K562 (cell line): Measurements from ENCODE around the gene MYCN. TPM values are rescaled to one million over a fixed set of nuclear protein-coding genes. Genes with fewer than 3 reads are reported as not detected.

Experiments
- ATAC-seq: fragments of 200-7000 bp; cut with Tn5 transposase; 3 replicates; pipeline ENCODE4 v1.9.1; 2020; ENCODE audit warnings: moderate library complexity
- BruUV-seq: library from RNA; stranded (reverse); fragments of 400-500 nt; replicated peaks from 2 replicates; lab custom pipeline; 2021; lab: Mats Ljungman, UMichigan
- CTCF ChIA-PET: fragments of 300-600 bp; formaldehyde crosslinking; extraction: SDS; loops from one replicate; lab custom pipeline; 2021; ENCODE audit warnings: low intra/inter-chr PET ratio; lab: Yijun Ruan, JAX
- POLR2A ChIA-PET: fragments of 300-600, 350-650 bp; sonication (Branson Sonifier 250); formaldehyde crosslinking; extraction: SDS; loops from one replicate; lab custom pipeline; 2021; ENCODE audit warnings: antibody characterized with exemption, inconsistent platforms; lab: Yijun Ruan, JAX
- DNase-seq, 4 experiments: peaks; one replicate each; pipeline versions ENCODE4 v3.0.0 to v3.0.0-alpha.2; 2011 to 2018; ENCODE audit warnings: low spot score in 3 of 4, mixed read lengths in 3 of 4; ENCODE audit errors: extremely low read depth in 1 of 4
- FAIRE-seq: peaks from 2 replicates; lab custom pipeline; 2011; peaks lifted over from hg19 to GRCh38; lab: Jason Lieb, UNC
- H2AFZ ChIP-seq: 2 replicates; pipeline ENCODE4 v1.6.0; 2011; ENCODE audit warnings: low read depth, low read length, control low read depth, inconsistent platforms
- H3K27ac ChIP-seq: fragments of 200-600 bp; 3 replicates; pipeline ENCODE4 v1.8.0; 2011; ENCODE audit warnings: low read depth, mild to moderate bottlenecking, control low read depth, inconsistent platforms, low read length, moderate library complexity, mixed read lengths; ENCODE audit errors: extremely low read depth
- H3K27me3 ChIP-seq, 2 experiments: fragments of 300-600 bp in 1 of 2; 2 replicates in 1 of 2; 3 replicates in 1 of 2; pipeline versions ENCODE4 v1.6.0 to v1.8.0; 2011; ENCODE audit warnings: inconsistent platforms in 2 of 2, low read length in 2 of 2, mild to moderate bottlenecking in 1 of 2, mixed read lengths in 1 of 2, moderate library complexity in 1 of 2; ENCODE audit not compliant: control insufficient read depth in 2 of 2, insufficient read depth in 2 of 2
- H3K36me3 ChIP-seq: fragments of 300-600 bp; 3 replicates; pipeline ENCODE4 v1.8.0; 2011; ENCODE audit warnings: mild to moderate bottlenecking, low read length, inconsistent platforms; ENCODE audit not compliant: control insufficient read depth, insufficient read depth
- H3K4me1 ChIP-seq, 2 experiments: fragments of 200-600 bp in 1 of 2; replicated peaks in 1 of 2; 2 replicates in 1 of 2; 3 replicates in 1 of 2; pipeline versions ENCODE4 v1.5.1 to v1.8.0; 2011; ENCODE audit warnings: inconsistent platforms in 2 of 2, low read length in 2 of 2, mild to moderate bottlenecking in 1 of 2, mixed read lengths in 1 of 2, moderate library complexity in 1 of 2; ENCODE audit not compliant: control insufficient read depth in 2 of 2, insufficient read depth in 2 of 2
- H3K4me2 ChIP-seq: 2 replicates; pipeline ENCODE4 v1.6.1; 2011; ENCODE audit warnings: low read length, control low read depth, inconsistent platforms, mixed read lengths; ENCODE audit not compliant: insufficient read depth
- H3K4me3 ChIP-seq: fragments of 200-600 bp; sonication (generic), shearing (Covaris generic); 2 replicates; pipeline ENCODE4 v1.5.1; 2016; ENCODE audit warnings: control low read depth, inconsistent platforms
- H3K79me2 ChIP-seq: fragments of 200-600 bp; 3 replicates; pipeline ENCODE4 v1.8.0; 2011; ENCODE audit warnings: low read length, inconsistent platforms; ENCODE audit not compliant: control insufficient read depth, insufficient read depth
- H3K9ac ChIP-seq, 2 experiments: 2 replicates each; pipeline versions ENCODE4 v1.6.0 to v1.6.1; 2011; ENCODE audit warnings: low read depth in 2 of 2, low read length in 2 of 2, control low read depth in 1 of 2, inconsistent platforms in 1 of 2, mild to moderate bottlenecking in 1 of 2, mixed read lengths in 1 of 2; ENCODE audit not compliant: insufficient read depth in 1 of 2
- H3K9me1 ChIP-seq: one replicate; pipeline ENCODE4 v1.6.0; 2011; ENCODE audit warnings: inconsistent platforms, mild to moderate bottlenecking, low read length, moderate library complexity; ENCODE audit not compliant: control insufficient read depth, insufficient read depth
- H3K9me3 ChIP-seq: replicated peaks from 2 replicates; pipeline ENCODE4 v1.5.1; 2011; ENCODE audit warnings: low read depth, low read length, inconsistent platforms; ENCODE audit not compliant: control insufficient read depth, insufficient read depth
- H4K20me1 ChIP-seq: replicated peaks from 2 replicates; pipeline ENCODE4 v1.6.1; 2011; ENCODE audit warnings: low read length, inconsistent platforms, mixed read lengths; ENCODE audit not compliant: control insufficient read depth, insufficient read depth
- BRF1 ChIP-seq: IDR thresholded peaks from 3 replicates; pipeline ENCODE4 v1.6.1; 2011; ENCODE audit warnings: borderline replicate concordance, mild to moderate bottlenecking; ENCODE audit not compliant: insufficient read length; ENCODE audit errors: extremely low read depth
- CXXC5 ChIP-seq: fragments of 250-450 bp; sonication (Bioruptor Pico); IDR thresholded peaks from 2 replicates; pipeline ENCODE4 v1.8.0; 2022; ENCODE audit warnings: inconsistent platforms, mild to moderate bottlenecking, moderate library complexity
- E2F5 ChIP-seq: sonication (generic); formaldehyde crosslinking; IDR thresholded peaks from 2 replicates; pipeline ENCODE4 v1.8.0; 2022; ENCODE audit warnings: mild to moderate bottlenecking, missing genetic modification reagents
- GTF2A2 ChIP-seq: IDR thresholded peaks from 2 replicates; pipeline ENCODE4 v1.6.1; 2016; ENCODE audit warnings: mild to moderate bottlenecking, missing genetic modification characterization, missing compliant biosample characterization
- HDAC1 ChIP-seq, 2 experiments: fragments of 450-650 bp; IDR thresholded peaks; 2 replicates each; pipeline ENCODE4 v1.6.1; 2016 to 2017; ENCODE audit warnings: inconsistent platforms in 1 of 2, mild to moderate bottlenecking in 1 of 2, moderate library complexity in 1 of 2
- KDM5B ChIP-seq: fragments of 200-600 bp; sonication (generic); IDR thresholded peaks from 2 replicates; pipeline ENCODE4 v1.6.1; 2012; ENCODE audit warnings: low read depth, mild to moderate bottlenecking, moderate library complexity, low read length, control low read depth, inconsistent platforms; ENCODE audit not compliant: insufficient replicate concordance
- LARP7 ChIP-seq: fragments of 450-650 bp; IDR thresholded peaks from 2 replicates; pipeline ENCODE4 v1.6.1; 2016
- MTA1 ChIP-seq: fragments of 450-650 bp; IDR thresholded peaks from 2 replicates; pipeline ENCODE4 v1.6.1; 2017; ENCODE audit warnings: borderline replicate concordance
- NONO ChIP-seq, 2 experiments: fragments of 200-400 bp in 1 of 2; fragments of 450-650 bp in 1 of 2; formaldehyde crosslinking in 1 of 2; IDR thresholded peaks; 2 replicates each; pipeline ENCODE4 v1.6.1; 2017; ENCODE audit warnings: low read depth in 2 of 2, mild to moderate bottlenecking in 2 of 2, moderate library complexity in 2 of 2, low read length in 1 of 2
- PHF8 ChIP-seq: fragments of 200-600 bp; sonication (generic); IDR thresholded peaks from 2 replicates; pipeline ENCODE4 v1.6.1; 2012; ENCODE audit warnings: mixed run types, mild to moderate bottlenecking, inconsistent platforms, low read length, moderate library complexity, borderline replicate concordance
- PHTF2 ChIP-seq: fragments of 250-450 bp; sonication (Bioruptor Pico); IDR thresholded peaks from 2 replicates; pipeline ENCODE4 v1.5.0; 2021; ENCODE audit warnings: mild to moderate bottlenecking
- SAFB ChIP-seq: fragments of 200-400 bp; formaldehyde crosslinking; IDR thresholded peaks from 2 replicates; pipeline ENCODE4 v1.6.1; 2017; ENCODE audit warnings: low read depth, low read length, borderline replicate concordance
- SNIP1 ChIP-seq: fragments of 450-650 bp; IDR thresholded peaks from 2 replicates; pipeline ENCODE4 v1.7.1; 2017; ENCODE audit warnings: low read depth, mild to moderate bottlenecking
- ZNF224 ChIP-seq: sonication (generic); formaldehyde crosslinking; IDR thresholded peaks from 2 replicates; pipeline ENCODE4 v1.8.0; 2022; ENCODE audit warnings: mild to moderate bottlenecking, missing genetic modification reagents
- ZNF830 ChIP-seq: fragments of 250-450 bp; sonication (Bioruptor Pico); IDR thresholded peaks from 2 replicates; pipeline ENCODE4 v1.5.0; 2021; ENCODE audit warnings: mild to moderate bottlenecking
- ZSCAN29 ChIP-seq: fragments of 450-650 bp; IDR thresholded peaks from 2 replicates; pipeline ENCODE4 v1.6.1; 2017
- WGBS: fragments of 100-300 bp; shearing (Covaris generic); methylation state at CpG from one replicate; pipeline ENCODE4 v1.1.6; 2016; ENCODE audit warnings: low coverage, mixed read lengths; ENCODE audit not compliant: insufficient coverage; ENCODE audit errors: missing lambda C conversion rate; 5-methylcytosine and 5-hydroxymethylcytosine counted together
- in situ Hi-C: fragments of 300-500 bp; cut with MboI; formaldehyde crosslinking; loops from 4 replicates; pipeline ENCODE4 v1.15.0; 2018; ENCODE audit warnings: inconsistent platforms, mixed read lengths
- intact Hi-C: fragments of 100-400 bp; cut with micrococcal nuclease; formaldehyde crosslinking; loops from 2 replicates; pipeline ENCODE4 v1.14.2; 2022
- polyA plus RNA-seq, 8 experiments: library from polyadenylated mRNA; depleted of rRNA in 4 of 8; stranded (reverse) in 5 of 8; unstranded in 3 of 8; fragments of >200 nt; fragmentation: Nextera tagmentation in 2 of 8; fragmentation: Illumina TruSeq in 1 of 8; extraction: Ambion mirVana in 2 of 8; extraction: Trizol in 1 of 8; gene quantifications; 2 replicates each; pipeline versions ENCODE4 v1.2.1 to v1.2.3, GENCODE V29; 2011 to 2014; ENCODE audit warnings: inconsistent platforms in 1 of 8, missing spikeins in 1 of 8
- total RNA-seq, 7 experiments: library from RNA; depleted of rRNA in 6 of 7; stranded (reverse); fragments of >200 nt in 6 of 7; fragmentation: Illumina TruSeq in 2 of 7; extraction: Trizol in 2 of 7; gene quantifications; 2 replicates each; pipeline versions ENCODE4 v1.2.1 to v1.2.3, GENCODE V29; 2011 to 2021; ENCODE audit warnings: low replicate concordance in 1 of 7
- TF ChIP-seq, protein P1 (sequence below), 2 experiments: fragments of 450-650 bp in 1 of 2; IDR thresholded peaks; 2 replicates each; pipeline ENCODE4 v1.6.1; 2011 to 2017; ENCODE audit warnings: low read depth in 2 of 2, antibody characterized with exemption in 1 of 2, borderline replicate concordance in 1 of 2, low read length in 1 of 2, mild to moderate bottlenecking in 1 of 2, mixed read lengths in 1 of 2; ENCODE audit not compliant: control insufficient read depth in 1 of 2

MYCN gene
- total and polyA plus RNA-seq, 9 of the 15 experiments (the other 6 are each of a cell fraction or from before 2014, with no cell fraction given): not detected

GRCh38 chr2:15965564-15966019 lies 25.2 kb downstream of the MYCN start:
- no TSS peak for BruUV-seq
- ATAC-seq (peak; percentile 42), DNase-seq (no peak), FAIRE-seq (no peak)
- Histone ChIP-seq H3K9ac (no peak overlapping the region), H3K4me2 (no peak overlapping the region), H4K20me1 (no peaks in the 10 kb centered on the region), H3K4me1 (no peaks in the 10 kb centered on the region), H3K79me2 (no peaks in the 10 kb centered on the region), H3K9me1 (no peaks in the 10 kb centered on the region), H3K4me3 (no peak overlapping the region), H3K36me3 (no peaks in the 10 kb centered on the region), H2AFZ (no peak overlapping the region), H3K27me3 (peaks cover 0 to 19% of the 10 kb centered on the region in 2 experiments; a peak in 4 of 5 replicates), H3K9me3 (no peaks in the 10 kb centered on the region), H3K27ac (no peak overlapping the region)
- WGBS: 1% methylated on average over 14 of the region's 14 CpGs
- POLR2A ChIA-PET: no interaction called here
- in situ Hi-C loops: no loop called here
- intact Hi-C loops: no loop called here
- TF ChIP-seq SNIP1: no peak
- no peak for TF ChIP-seq MTA1
- TF ChIP-seq ZNF224 (CRISPR knock-in tag): no peak
- TF ChIP-seq, protein P1, sequence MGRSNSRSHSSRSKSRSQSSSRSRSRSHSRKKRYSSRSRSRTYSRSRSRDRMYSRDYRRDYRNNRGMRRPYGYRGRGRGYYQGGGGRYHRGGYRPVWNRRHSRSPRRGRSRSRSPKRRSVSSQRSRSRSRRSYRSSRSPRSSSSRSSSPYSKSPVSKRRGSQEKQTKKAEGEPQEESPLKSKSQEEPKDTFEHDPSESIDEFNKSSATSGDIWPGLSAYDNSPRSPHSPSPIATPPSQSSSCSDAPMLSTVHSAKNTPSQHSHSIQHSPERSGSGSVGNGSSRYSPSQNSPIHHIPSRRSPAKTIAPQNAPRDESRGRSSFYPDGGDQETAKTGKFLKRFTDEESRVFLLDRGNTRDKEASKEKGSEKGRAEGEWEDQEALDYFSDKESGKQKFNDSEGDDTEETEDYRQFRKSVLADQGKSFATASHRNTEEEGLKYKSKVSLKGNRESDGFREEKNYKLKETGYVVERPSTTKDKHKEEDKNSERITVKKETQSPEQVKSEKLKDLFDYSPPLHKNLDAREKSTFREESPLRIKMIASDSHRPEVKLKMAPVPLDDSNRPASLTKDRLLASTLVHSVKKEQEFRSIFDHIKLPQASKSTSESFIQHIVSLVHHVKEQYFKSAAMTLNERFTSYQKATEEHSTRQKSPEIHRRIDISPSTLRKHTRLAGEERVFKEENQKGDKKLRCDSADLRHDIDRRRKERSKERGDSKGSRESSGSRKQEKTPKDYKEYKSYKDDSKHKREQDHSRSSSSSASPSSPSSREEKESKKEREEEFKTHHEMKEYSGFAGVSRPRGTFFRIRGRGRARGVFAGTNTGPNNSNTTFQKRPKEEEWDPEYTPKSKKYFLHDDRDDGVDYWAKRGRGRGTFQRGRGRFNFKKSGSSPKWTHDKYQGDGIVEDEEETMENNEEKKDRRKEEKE (IDR thresholded peaks at IDR 0.05; ENCODE audit: borderline replicate concordance in 1 of 2, control insufficient read depth in 1 of 2, low read depth in 2 of 2, low read length in 1 of 2): no peak
- TF ChIP-seq BRF1: no peak
- no peak for TF ChIP-seq E2F5
- no peak for TF ChIP-seq KDM5B
- TF ChIP-seq HDAC1 (IDR thresholded peaks at IDR 0.05): no peak
- no peak for TF ChIP-seq CXXC5 (CRISPR knock-in tag)
- TF ChIP-seq PHF8: no peak
- no peak for TF ChIP-seq PHTF2 (CRISPR knock-in tag)
- TF ChIP-seq SAFB: no peak
- TF ChIP-seq NONO (IDR thresholded peaks at IDR 0.05; ENCODE audit: low read depth in 2 of 2, low read length in 1 of 2): no peak
- no peak for TF ChIP-seq GTF2A2 (tag)
- no peak for TF ChIP-seq ZSCAN29
- TF ChIP-seq ZNF830 (CRISPR knock-in tag): no peak
- no peak for TF ChIP-seq LARP7
- CTCF ChIA-PET: no interaction called here
